GM23338 (cell line): ENCODE results near the gene MMP25. TPM values are rescaled to one million over a fixed set of nuclear protein-coding genes. Genes with fewer than 3 reads are reported as not detected.
"Not testable (repeated sequence)": the region's sequence is repeated elsewhere in the genome, so short reads cannot be mapped to it uniquely, and the experiment has no call there.

ENCODE experiments used
- ATAC-seq: fragments of 200-7000 bp; cut with Tn5 transposase; 3 replicates; pipeline ENCODE4 v1.9.1; 2020
- DNase-seq: peaks from one replicate; pipeline ENCODE4 v3.0.0-alpha.2; 2015; ENCODE audit warnings: low spot score
- H2AFZ ChIP-seq: fragments of 200-600 bp; sonication (generic); 2 replicates; pipeline ENCODE4 v1.8.0; 2016; ENCODE audit warnings: antibody characterized with exemption, mild to moderate bottlenecking, moderate library complexity
- H3F3A ChIP-seq: fragments of 200-600 bp; sonication (generic); replicated peaks from 2 replicates; pipeline ENCODE4 v1.8.0; 2017; ENCODE audit warnings: antibody characterized with exemption, mixed run types, low read depth
- H3K27ac ChIP-seq: fragments of 200-600 bp; sonication (generic); 2 replicates; pipeline ENCODE4 v1.6.1; 2016; ENCODE audit warnings: low read depth
- H3K27me3 ChIP-seq: fragments of 200-600 bp; sonication (generic); 2 replicates; pipeline ENCODE4 v1.8.0; 2016; ENCODE audit warnings: mild to moderate bottlenecking, mixed run types, moderate library complexity; ENCODE audit not compliant: insufficient read depth
- H3K36me3 ChIP-seq: fragments of 200-600 bp; sonication (generic); 2 replicates; pipeline ENCODE4 v1.8.0; 2016; ENCODE audit warnings: mild to moderate bottlenecking; ENCODE audit not compliant: insufficient read depth
- H3K4me1 ChIP-seq: fragments of 200-600 bp; sonication (generic); 2 replicates; pipeline ENCODE4 v1.8.0; 2016; ENCODE audit warnings: mild to moderate bottlenecking, moderate library complexity; ENCODE audit not compliant: insufficient read depth
- H3K4me2 ChIP-seq: fragments of 200-600 bp; sonication (generic); 2 replicates; pipeline ENCODE4 v1.7.1; 2017; ENCODE audit warnings: mixed run types
- H3K4me3 ChIP-seq: fragments of 200-600 bp; sonication (generic); 2 replicates; pipeline ENCODE4 v1.6.1; 2016; ENCODE audit warnings: mixed run types
- H3K79me2 ChIP-seq: fragments of 200-600 bp; sonication (generic); replicated peaks from 2 replicates; pipeline ENCODE4 v1.8.0; 2017; ENCODE audit warnings: mild to moderate bottlenecking; ENCODE audit not compliant: insufficient read depth
- H3K9me2 ChIP-seq: fragments of 200-600 bp; sonication (generic); 2 replicates; pipeline ENCODE4 v1.8.0; 2017; ENCODE audit not compliant: insufficient read depth
- H4K20me1 ChIP-seq: fragments of 200-600 bp; sonication (generic); replicated peaks from 2 replicates; pipeline ENCODE4 v1.8.0; 2017; ENCODE audit warnings: mild to moderate bottlenecking; ENCODE audit not compliant: insufficient read depth
- H3K27ac Mint-ChIP-seq: 2 replicates; pipeline ENCODE4 v1.8.0; 2020; ENCODE audit warnings: inconsistent platforms, mild to moderate bottlenecking, moderate library complexity, mixed read lengths
- H3K27me3 Mint-ChIP-seq: 3 replicates; pipeline ENCODE4 v1.8.0; 2022; ENCODE audit warnings: low read depth, mild to moderate bottlenecking, moderate library complexity, mixed read lengths, inconsistent platforms; ENCODE audit not compliant: insufficient read depth, poor library complexity
- H3K36me3 Mint-ChIP-seq: 3 replicates; pipeline ENCODE4 v1.8.0; 2021; ENCODE audit warnings: low read depth, mild to moderate bottlenecking, inconsistent platforms, moderate library complexity, mixed read lengths
- H3K4me1 Mint-ChIP-seq: 3 replicates; pipeline ENCODE4 v1.8.0; 2020; ENCODE audit warnings: mild to moderate bottlenecking, inconsistent platforms, mixed read lengths
- H3K4me3 Mint-ChIP-seq: 3 replicates; pipeline ENCODE4 v1.8.0; 2021; ENCODE audit warnings: moderate library complexity, mild to moderate bottlenecking, inconsistent platforms, mixed read lengths
- H3K9me3 Mint-ChIP-seq: 3 replicates; pipeline ENCODE4 v1.8.0; 2020; ENCODE audit warnings: moderate library complexity, mild to moderate bottlenecking, inconsistent platforms, mixed read lengths
- CREB1 ChIP-seq: fragments of 250-450 bp; sonication (Bioruptor Pico); IDR thresholded peaks from 2 replicates; pipeline ENCODE4 v1.5.0; 2020; ENCODE audit warnings: low read depth, mild to moderate bottlenecking, moderate library complexity
- CTCF ChIP-seq, 2 experiments: fragments of 200-600 bp in 1 of 2; sonication (generic) in 1 of 2; conservative IDR thresholded peaks; 2 replicates each; pipeline versions ENCODE4 v1.5.1 to v1.6.1; 2016 to 2017; ENCODE audit warnings: antibody characterized with exemption in 2 of 2, low read depth in 2 of 2, mild to moderate bottlenecking in 2 of 2, moderate library complexity in 1 of 2
- ETS1 ChIP-seq: IDR thresholded peaks from 2 replicates; pipeline ENCODE4 v1.6.1; 2016; ENCODE audit warnings: antibody characterized with exemption
- EZH2 ChIP-seq: fragments of 200-600 bp; sonication (generic); IDR thresholded peaks from one replicate; pipeline ENCODE4 v1.8.0; 2017; ENCODE audit warnings: antibody characterized with exemption, mild to moderate bottlenecking, low read depth; ENCODE audit not compliant: unreplicated experiment
- EZH2phosphoT487 ChIP-seq: fragments of 200-600 bp; sonication (generic); IDR thresholded peaks from one replicate; pipeline ENCODE4 v1.8.1; 2018; ENCODE audit warnings: antibody characterized with exemption; ENCODE audit not compliant: unreplicated experiment
- JUNB ChIP-seq: IDR thresholded peaks from one replicate; pipeline ENCODE4 v1.6.1; 2016; ENCODE audit warnings: antibody characterized with exemption; ENCODE audit not compliant: unreplicated experiment
- NANOG ChIP-seq: IDR thresholded peaks from 2 replicates; pipeline ENCODE4 v1.6.1; 2016; ENCODE audit warnings: antibody characterized with exemption, borderline replicate concordance
- POLR2AphosphoS5 ChIP-seq: IDR thresholded peaks from 2 replicates; pipeline ENCODE4 v1.6.1; 2016; ENCODE audit warnings: antibody characterized with exemption, low read depth
- STAT1 ChIP-seq: IDR thresholded peaks from one replicate; pipeline ENCODE4 v1.6.1; 2016; ENCODE audit warnings: antibody characterized with exemption; ENCODE audit not compliant: unreplicated experiment
- ZNF114 ChIP-seq: fragments of 250-450 bp; sonication (Bioruptor Pico); IDR thresholded peaks from 2 replicates; pipeline ENCODE4 v1.5.0; 2020; ENCODE audit warnings: mild to moderate bottlenecking, moderate library complexity
- ZNF331 ChIP-seq: fragments of 250-450 bp; sonication (Bioruptor Pico); IDR thresholded peaks from 2 replicates; pipeline ENCODE4 v1.5.0; 2020; ENCODE audit warnings: low read depth, mild to moderate bottlenecking, moderate library complexity
- polyA plus RNA-seq: library from polyadenylated mRNA; unstranded; fragments of >200 nt; fragmentation: Nextera tagmentation; extraction: Ambion mirVana; gene quantifications from 2 replicates; pipeline ENCODE4 v1.2.1, GENCODE V29; 2016
- total RNA-seq: library from RNA; depleted of rRNA; stranded (reverse); fragments of >200 nt; shearing (Covaris generic); gene quantifications from 2 replicates; pipeline ENCODE4 v1.2.3, GENCODE V29; 2014
- TF ChIP-seq, protein P1 (sequence below): IDR thresholded peaks from one replicate; pipeline ENCODE4 v1.6.1; 2018; ENCODE audit warnings: antibody characterized with exemption; ENCODE audit not compliant: unreplicated experiment

MMP25 gene
- total and polyA plus RNA-seq, 2 experiments from 2014 or later: 7.7 to 15.9 TPM

- Mint-ChIP-seq H3K27me3 (peaks cover 16% of the 10 kb centered on the region), H3K36me3 (peaks cover 26% of the 10 kb centered on the region), H3K4me1 (peaks cover 45% of the 10 kb centered on the region)
- not testable (repeated sequence) for H3K4me3 Mint-ChIP-seq, H3K36me3 ChIP-seq, H4K20me1 ChIP-seq, H3K79me2 ChIP-seq, H3F3A ChIP-seq, H3K27me3 ChIP-seq, H3K4me3 ChIP-seq, H3K9me3 Mint-ChIP-seq, H3K27ac ChIP-seq, H3K4me1 ChIP-seq, DNase-seq, H3K27ac Mint-ChIP-seq, H2AFZ ChIP-seq, H3K4me2 ChIP-seq, ATAC-seq, H3K9me2 ChIP-seq
Observed at GRCh38 chr16:3075946-3076345, 29.6 kb downstream of the MMP25 start.

DNA sequence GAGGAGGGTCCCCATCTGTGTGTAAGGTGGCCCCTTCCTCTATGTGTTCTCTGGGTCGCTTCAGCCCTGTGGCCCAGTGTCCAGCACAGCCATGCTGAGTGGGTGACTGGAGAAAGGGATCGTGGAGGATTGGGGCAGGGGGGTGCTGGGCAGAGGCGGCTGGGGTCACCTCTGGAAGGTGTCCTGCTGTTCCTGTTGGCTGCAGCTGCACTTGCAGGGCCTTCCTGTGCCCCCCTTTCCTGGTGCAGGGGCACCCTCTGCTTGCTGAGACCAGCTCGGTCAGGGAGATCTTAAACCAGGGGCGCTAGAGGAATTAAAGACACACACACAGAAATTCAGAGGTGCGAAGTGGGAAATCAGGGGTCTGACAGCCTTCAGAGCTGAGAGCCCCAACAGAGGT, 30.2 kb downstream of the MMP25 start:
- Mint-ChIP-seq H3K27me3 (peaks cover 12% of the 10 kb centered on the region), H3K4me1 (peaks cover 44% of the 10 kb centered on the region), H3K27ac (no peak overlapping the region), H3K9me3 (no peaks in the 10 kb centered on the region; the same call in 2 of the 3 replicates), H3K36me3 (peaks cover 30% of the 10 kb centered on the region), H3K4me3 (no peak overlapping the region)
- Histone ChIP-seq H3K27me3 (no peaks in the 10 kb centered on the region), H3K9me2 (no peaks in the 10 kb centered on the region), H3K36me3 (no peaks in the 10 kb centered on the region; the same call in 1 of the 2 replicates), H3K4me3 (no peak overlapping the region), H3K27ac (no peak overlapping the region), H4K20me1 (no peaks in the 10 kb centered on the region), H3K4me1 (peaks cover 9% of the 10 kb centered on the region), H3K4me2 (no peak overlapping the region), H3K79me2 (no peaks in the 10 kb centered on the region), H2AFZ (no peak overlapping the region), H3F3A (no peaks in the 10 kb centered on the region)
- ATAC-seq (no peak), DNase-seq (no peak)
- TF ChIP-seq ZNF114 (CRISPR knock-in tag) (no peak), EZH2phosphoT487 (no peak), STAT1 (no peak), EZH2 (no peak), NANOG (no peak), POLR2AphosphoS5 (no peak), CTCF (conservative IDR thresholded peaks at IDR 0.05; ENCODE audit: low read depth in 2 of 2) (no peak), CREB1 (CRISPR knock-in tag) (no peak), ZNF331 (CRISPR knock-in tag) (no peak), ETS1 (no peak), JUNB (no peak)
- TF ChIP-seq, protein P1, sequence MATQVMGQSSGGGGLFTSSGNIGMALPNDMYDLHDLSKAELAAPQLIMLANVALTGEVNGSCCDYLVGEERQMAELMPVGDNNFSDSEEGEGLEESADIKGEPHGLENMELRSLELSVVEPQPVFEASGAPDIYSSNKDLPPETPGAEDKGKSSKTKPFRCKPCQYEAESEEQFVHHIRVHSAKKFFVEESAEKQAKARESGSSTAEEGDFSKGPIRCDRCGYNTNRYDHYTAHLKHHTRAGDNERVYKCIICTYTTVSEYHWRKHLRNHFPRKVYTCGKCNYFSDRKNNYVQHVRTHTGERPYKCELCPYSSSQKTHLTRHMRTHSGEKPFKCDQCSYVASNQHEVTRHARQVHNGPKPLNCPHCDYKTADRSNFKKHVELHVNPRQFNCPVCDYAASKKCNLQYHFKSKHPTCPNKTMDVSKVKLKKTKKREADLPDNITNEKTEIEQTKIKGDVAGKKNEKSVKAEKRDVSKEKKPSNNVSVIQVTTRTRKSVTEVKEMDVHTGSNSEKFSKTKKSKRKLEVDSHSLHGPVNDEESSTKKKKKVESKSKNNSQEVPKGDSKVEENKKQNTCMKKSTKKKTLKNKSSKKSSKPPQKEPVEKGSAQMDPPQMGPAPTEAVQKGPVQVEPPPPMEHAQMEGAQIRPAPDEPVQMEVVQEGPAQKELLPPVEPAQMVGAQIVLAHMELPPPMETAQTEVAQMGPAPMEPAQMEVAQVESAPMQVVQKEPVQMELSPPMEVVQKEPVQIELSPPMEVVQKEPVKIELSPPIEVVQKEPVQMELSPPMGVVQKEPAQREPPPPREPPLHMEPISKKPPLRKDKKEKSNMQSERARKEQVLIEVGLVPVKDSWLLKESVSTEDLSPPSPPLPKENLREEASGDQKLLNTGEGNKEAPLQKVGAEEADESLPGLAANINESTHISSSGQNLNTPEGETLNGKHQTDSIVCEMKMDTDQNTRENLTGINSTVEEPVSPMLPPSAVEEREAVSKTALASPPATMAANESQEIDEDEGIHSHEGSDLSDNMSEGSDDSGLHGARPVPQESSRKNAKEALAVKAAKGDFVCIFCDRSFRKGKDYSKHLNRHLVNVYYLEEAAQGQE: no peak
